Vagina (tissue), 2 donors: ENCODE results near the gene RBM41. TPM values are rescaled to one million over a fixed set of nuclear protein-coding genes. Genes with fewer than 3 reads are reported as not detected.

Experiments used
- DNase-seq, 2 donors: peaks; one replicate each; pipeline ENCODE4 v3.0.0-alpha.2; 2017; ENCODE audit errors: extremely low spot score in 2 of 2
- H3K27ac ChIP-seq: fragments of 200-600 bp; sonication (generic); one replicate; pipeline ENCODE4 v1.5.1; 2019
- H3K27me3 ChIP-seq: fragments of 200-600 bp; sonication (generic); one replicate; pipeline ENCODE4 v1.5.1; 2019
- H3K36me3 ChIP-seq, 2 donors: fragments of 200-600 bp; sonication (generic); one replicate each; pipeline ENCODE4 v1.5.1; 2017 to 2019
- H3K4me1 ChIP-seq: fragments of 200-600 bp; sonication (generic); one replicate; pipeline ENCODE4 v1.5.1; 2019
- H3K4me3 ChIP-seq, 2 donors: fragments of 200-600 bp; sonication (generic); 1 replicate in 1 of 2; 2 replicates in 1 of 2; pipeline ENCODE4 v1.5.1; 2016 to 2019
- H3K9me3 ChIP-seq: fragments of 200-600 bp; sonication (generic); one replicate; pipeline ENCODE4 v1.5.1; 2019
- POLR2A ChIP-seq, 2 donors: fragments of 450-650 bp; IDR thresholded peaks; one replicate each; pipeline ENCODE4 v1.6.1; 2017; ENCODE audit warnings: antibody characterized with exemption in 2 of 2, mild to moderate bottlenecking in 2 of 2, moderate library complexity in 2 of 2
- POLR2AphosphoS5 ChIP-seq, 2 donors: sonication (generic); formaldehyde crosslinking; IDR thresholded peaks; one replicate each; pipeline ENCODE4 v1.9.0; 2017; ENCODE audit warnings: antibody characterized with exemption in 2 of 2, mild to moderate bottlenecking in 2 of 2, low read depth in 1 of 2; ENCODE audit not compliant: insufficient read depth in 1 of 2
- intact Hi-C: fragments of 100-400 bp; cut with DNase I; formaldehyde crosslinking; loops from one replicate; pipeline ENCODE4 v1.15.1; 2023
- total RNA-seq: library from RNA; depleted of rRNA; stranded (reverse); fragments of >200 nt; gene quantifications from one replicate; pipeline ENCODE4 v1.2.3, GENCODE V29; 2016
- TF ChIP-seq, protein P1 (sequence below), 3 experiments: fragments of 450-650 bp in 2 of 3; fragments of 200-600 bp in 1 of 3; sonication (generic) in 1 of 3; IDR thresholded peaks; one replicate each; pipeline ENCODE4 v1.5.1; 2017 to 2019; ENCODE audit warnings: antibody characterized with exemption in 3 of 3, mild to moderate bottlenecking in 2 of 3, moderate library complexity in 2 of 3

RBM41 gene
- total RNA-seq, 1 donor from 2014 or later: 11.5 TPM

DNA sequence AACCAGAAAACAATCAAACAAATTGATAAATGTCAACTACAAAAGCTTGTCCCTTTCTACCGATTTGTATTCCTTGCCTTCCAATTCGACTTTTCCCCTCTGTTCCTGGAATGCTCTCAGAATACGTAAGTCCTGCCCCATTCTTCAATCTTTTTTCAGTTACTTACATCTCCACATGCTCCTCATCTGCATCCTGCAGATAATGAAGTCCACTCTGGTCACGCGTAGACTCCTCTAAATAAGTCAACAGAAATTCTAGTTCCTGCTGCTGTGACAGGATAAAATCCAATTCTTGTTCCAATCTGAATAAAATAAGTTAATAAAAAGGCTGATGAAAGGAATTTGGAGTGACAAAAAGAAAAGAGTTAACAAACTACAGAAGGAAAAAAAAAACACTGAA is 34.4 kb upstream of the RBM41 start:
- intact Hi-C loops: no loop called here
- DNase-seq: no peak
- Histone ChIP-seq H3K4me1 (no peaks in the 10 kb centered on the region), H3K27ac (no peak overlapping the region), H3K36me3 (no peaks in the 10 kb centered on the region), H3K4me3 (no peak overlapping the region), H3K27me3 (no peaks in the 10 kb centered on the region), H3K9me3 (no peaks in the 10 kb centered on the region)
- TF ChIP-seq POLR2A (IDR thresholded peaks at IDR 0.05): no peak

DNA sequence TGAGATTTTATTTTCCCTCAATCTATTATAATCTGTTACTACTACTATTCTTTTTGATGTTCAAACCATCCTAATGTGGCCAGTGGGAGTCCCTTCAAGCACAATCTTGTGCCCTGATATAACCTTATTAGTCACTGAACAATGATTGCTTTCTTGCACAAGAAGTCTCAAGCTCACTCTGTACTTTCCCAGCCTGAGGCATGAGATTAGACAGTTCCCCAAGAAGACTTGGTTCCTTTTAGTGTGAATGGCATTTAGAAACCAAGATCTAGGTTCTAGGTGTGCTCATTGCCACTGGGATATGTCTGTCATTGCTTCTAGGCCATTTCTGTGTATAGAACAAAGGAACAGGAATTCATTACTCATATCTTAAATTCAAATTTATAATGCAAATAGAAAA is 28.0 kb upstream of the RBM41 start:
- H3K27ac ChIP-seq: no peak overlapping the region
- H3K9me3 ChIP-seq: no peaks in the 10 kb centered on the region
- TF ChIP-seq, protein P1, sequence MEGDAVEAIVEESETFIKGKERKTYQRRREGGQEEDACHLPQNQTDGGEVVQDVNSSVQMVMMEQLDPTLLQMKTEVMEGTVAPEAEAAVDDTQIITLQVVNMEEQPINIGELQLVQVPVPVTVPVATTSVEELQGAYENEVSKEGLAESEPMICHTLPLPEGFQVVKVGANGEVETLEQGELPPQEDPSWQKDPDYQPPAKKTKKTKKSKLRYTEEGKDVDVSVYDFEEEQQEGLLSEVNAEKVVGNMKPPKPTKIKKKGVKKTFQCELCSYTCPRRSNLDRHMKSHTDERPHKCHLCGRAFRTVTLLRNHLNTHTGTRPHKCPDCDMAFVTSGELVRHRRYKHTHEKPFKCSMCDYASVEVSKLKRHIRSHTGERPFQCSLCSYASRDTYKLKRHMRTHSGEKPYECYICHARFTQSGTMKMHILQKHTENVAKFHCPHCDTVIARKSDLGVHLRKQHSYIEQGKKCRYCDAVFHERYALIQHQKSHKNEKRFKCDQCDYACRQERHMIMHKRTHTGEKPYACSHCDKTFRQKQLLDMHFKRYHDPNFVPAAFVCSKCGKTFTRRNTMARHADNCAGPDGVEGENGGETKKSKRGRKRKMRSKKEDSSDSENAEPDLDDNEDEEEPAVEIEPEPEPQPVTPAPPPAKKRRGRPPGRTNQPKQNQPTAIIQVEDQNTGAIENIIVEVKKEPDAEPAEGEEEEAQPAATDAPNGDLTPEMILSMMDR (IDR thresholded peaks at IDR 0.05): no peak
- TF ChIP-seq POLR2A (IDR thresholded peaks at IDR 0.05) (no peak), POLR2AphosphoS5 (IDR thresholded peaks at IDR 0.05; ENCODE audit: insufficient read depth in 1 of 2, low read depth in 1 of 2) (no peak)
- H3K4me1 ChIP-seq: no peaks in the 10 kb centered on the region
- no peaks in the 10 kb centered on the region for H3K27me3 ChIP-seq
- intact Hi-C loops: no loop called here
- H3K4me3 ChIP-seq: no peak overlapping the region
- DNase-seq: no peak
- no peaks in the 10 kb centered on the region for H3K36me3 ChIP-seq

DNA sequence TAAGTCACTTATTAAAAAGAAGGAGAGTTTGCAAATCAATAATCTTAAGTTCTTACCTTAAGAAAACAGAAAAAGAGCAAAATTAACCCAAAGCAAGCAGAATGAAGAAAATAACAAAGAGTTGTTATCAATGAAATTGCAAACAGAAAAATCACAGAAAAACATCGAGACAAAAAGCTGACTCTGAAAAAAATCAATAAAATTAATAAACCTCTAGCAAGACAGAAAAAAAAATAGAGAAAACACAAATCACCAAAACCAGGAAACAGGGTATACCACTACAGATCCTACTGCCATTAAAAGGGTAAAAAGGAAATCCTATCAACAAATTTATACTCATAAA is 17.3 kb upstream of the RBM41 start:
- no peak for DNase-seq
- intact Hi-C loops: no loop called here
- Histone ChIP-seq H3K9me3 (no peaks in the 10 kb centered on the region), H3K36me3 (no peaks in the 10 kb centered on the region), H3K27me3 (no peaks in the 10 kb centered on the region), H3K4me3 (no peak overlapping the region), H3K4me1 (no peaks in the 10 kb centered on the region), H3K27ac (no peak overlapping the region)
- TF ChIP-seq, protein P1 (IDR thresholded peaks at IDR 0.05): no peak
- no peak for TF ChIP-seq POLR2A (IDR thresholded peaks at IDR 0.05)
- no peak for TF ChIP-seq POLR2AphosphoS5 (IDR thresholded peaks at IDR 0.05; ENCODE audit: insufficient read depth in 1 of 2, low read depth in 1 of 2)

DNA sequence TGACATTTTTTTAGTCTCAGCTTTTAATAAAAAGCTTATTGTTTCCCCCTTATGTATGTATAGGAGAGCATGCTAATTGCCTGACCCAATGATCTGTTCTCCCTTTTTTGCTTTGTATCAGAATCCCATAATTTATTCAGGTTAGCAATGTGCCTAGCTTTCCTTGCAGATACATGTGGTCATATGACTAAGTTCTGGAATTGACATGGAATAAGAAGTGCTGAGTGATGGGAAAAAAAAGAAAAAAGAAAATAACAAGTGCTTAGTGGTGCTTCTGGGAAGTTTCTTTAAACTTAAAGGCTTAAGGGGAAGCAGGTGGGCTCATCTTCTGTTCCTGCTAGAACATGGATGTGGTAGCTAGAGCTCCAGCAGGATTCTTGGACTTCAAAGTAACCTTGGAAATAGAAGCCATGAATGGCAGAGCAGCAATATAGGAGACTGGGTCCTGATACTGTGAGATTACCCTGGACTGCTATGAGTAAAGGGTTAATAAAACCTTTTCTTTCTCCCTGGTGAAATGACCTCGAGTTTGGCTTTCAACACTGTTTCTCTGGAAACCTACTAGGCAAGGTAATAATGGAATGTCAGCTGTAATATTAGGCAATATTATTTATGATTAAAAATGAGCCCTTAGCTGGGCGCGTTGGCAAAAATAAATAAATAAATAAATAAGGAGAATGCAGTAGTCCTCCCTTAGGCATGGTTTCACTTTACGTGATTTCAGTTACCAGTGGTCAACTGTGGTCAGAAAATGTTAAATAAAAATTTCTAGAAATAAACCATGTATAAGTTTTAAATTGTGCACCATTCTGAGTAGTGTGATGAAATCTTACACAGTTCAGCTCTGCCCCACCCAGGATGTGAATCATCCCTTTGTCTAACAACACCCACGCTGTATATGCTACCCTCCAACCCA is 16.7 kb upstream of the RBM41 start:
- no peak for DNase-seq
- intact Hi-C loops: no loop called here
- no peaks in the 10 kb centered on the region for H3K4me1 ChIP-seq
- H3K27me3 ChIP-seq: no peaks in the 10 kb centered on the region
- no peaks in the 10 kb centered on the region for H3K9me3 ChIP-seq
- no peaks in the 10 kb centered on the region for H3K36me3 ChIP-seq
- TF ChIP-seq, protein P1 (IDR thresholded peaks at IDR 0.05): no peak
- TF ChIP-seq POLR2A (IDR thresholded peaks at IDR 0.05) (no peak), POLR2AphosphoS5 (IDR thresholded peaks at IDR 0.05; ENCODE audit: insufficient read depth in 1 of 2, low read depth in 1 of 2) (no peak)
- no peak overlapping the region for H3K4me3 ChIP-seq
- H3K27ac ChIP-seq: no peak overlapping the region

DNA sequence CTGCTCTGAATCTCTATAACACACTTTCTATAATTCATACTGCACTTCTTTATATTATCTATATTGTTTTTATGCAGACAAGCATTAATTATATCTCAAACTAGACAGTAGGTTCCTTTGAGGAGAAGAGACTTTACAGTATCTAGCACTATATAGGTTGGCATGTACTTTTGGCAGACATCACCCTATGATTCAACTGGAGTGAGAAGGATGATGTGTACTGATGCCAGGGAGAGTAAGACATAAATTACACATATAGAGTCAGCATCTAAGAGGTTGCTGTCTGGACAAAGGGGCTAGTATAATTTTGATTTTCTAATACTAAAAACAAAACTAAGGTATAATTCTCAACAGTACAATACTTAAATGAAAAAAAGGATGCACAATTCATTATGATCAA is 5.1 kb upstream of the RBM41 start:
- Histone ChIP-seq H3K27me3 (no peaks in the 10 kb centered on the region), H3K4me1 (no peaks in the 10 kb centered on the region), H3K36me3 (no peaks in the 10 kb centered on the region), H3K4me3 (no peak overlapping the region), H3K27ac (no peak overlapping the region), H3K9me3 (no peaks in the 10 kb centered on the region)
- intact Hi-C loops: no loop called here
- TF ChIP-seq POLR2A (IDR thresholded peaks at IDR 0.05) (no peak), POLR2AphosphoS5 (IDR thresholded peaks at IDR 0.05; ENCODE audit: insufficient read depth in 1 of 2, low read depth in 1 of 2) (no peak)
- TF ChIP-seq, protein P1 (IDR thresholded peaks at IDR 0.05): no peak
- DNase-seq: no peak
